H1 (cell line): Measurements from ENCODE around the gene AGBL1. TPM values are rescaled to one million over a fixed set of nuclear protein-coding genes. Genes with fewer than 3 reads are reported as not detected.

Source experiments
- CTCF ChIA-PET: fragments of 300-600 bp; sonication (Branson Sonifier 250); formaldehyde crosslinking; loops from one replicate; lab custom pipeline; 2021; ENCODE audit not compliant: partially characterized antibody; lab: Charles Lee
- POLR2A ChIA-PET: fragments of 300-600 bp; sonication (Branson Sonifier 250); formaldehyde crosslinking; loops from one replicate; lab custom pipeline; 2021; ENCODE audit warnings: inconsistent platforms; ENCODE audit not compliant: partially characterized antibody; lab: Charles Lee
- DNase-seq, 2 experiments: peaks; one replicate each; pipeline versions ENCODE4 v3.0.0 to v3.0.0-alpha.2; 2010 to 2022; ENCODE audit warnings: low spot score in 2 of 2, low read depth in 1 of 2, mixed read lengths in 1 of 2
- FAIRE-seq: peaks from 2 replicates; lab custom pipeline; 2011; peaks lifted over from hg19 to GRCh38; lab: Jason Lieb, UNC
- H2AFZ ChIP-seq: 2 replicates; pipeline ENCODE4 v1.8.1; 2012; ENCODE audit warnings: low read length, inconsistent platforms
- H2AK5ac ChIP-seq: 2 replicates; pipeline ENCODE4 v1.6.1; 2013; ENCODE audit warnings: low read depth, low read length
- H2BK120ac ChIP-seq: replicated peaks from 2 replicates; pipeline ENCODE3; 2013; ENCODE audit warnings: low read depth, low read length, inconsistent platforms
- H2BK12ac ChIP-seq: 2 replicates; pipeline ENCODE4 v1.6.1; 2013; ENCODE audit warnings: low read depth, low read length
- H2BK15ac ChIP-seq: 2 replicates; pipeline ENCODE4 v1.6.1; 2013; ENCODE audit warnings: low read length
- H2BK20ac ChIP-seq: 2 replicates; pipeline ENCODE4 v1.6.1; 2013; ENCODE audit warnings: low read length
- H2BK5ac ChIP-seq: 2 replicates; pipeline ENCODE4 v1.6.1; 2013; ENCODE audit warnings: low read depth, low read length
- H3K14ac ChIP-seq: 2 replicates; pipeline ENCODE4 v1.6.1; 2013; ENCODE audit warnings: inconsistent platforms; ENCODE audit not compliant: insufficient read length
- H3K18ac ChIP-seq: 2 replicates; pipeline ENCODE4 v1.6.1; 2013; ENCODE audit warnings: low read length; ENCODE audit errors: extremely low read depth
- H3K23ac ChIP-seq: 2 replicates; pipeline ENCODE4 v1.6.1; 2013; ENCODE audit warnings: inconsistent platforms; ENCODE audit not compliant: insufficient read length
- H3K23me2 ChIP-seq: 2 replicates; pipeline ENCODE4 v1.6.1; 2013; ENCODE audit warnings: low read depth, low read length
- H3K27ac ChIP-seq: 2 replicates; pipeline ENCODE4 v1.6.1; 2011; ENCODE audit warnings: low read depth, low read length, inconsistent platforms
- H3K27me3 ChIP-seq, 4 experiments: replicated peaks in 1 of 4; 1 replicate in 1 of 4; 2 replicates in 3 of 4; pipeline versions ENCODE4 v1.6.1 to v1.8.1; 2011 to 2013; ENCODE audit warnings: low read length in 3 of 4, mild to moderate bottlenecking in 3 of 4, inconsistent platforms in 2 of 4, mixed read lengths in 2 of 4, moderate library complexity in 1 of 4; ENCODE audit not compliant: control insufficient read depth in 3 of 4, insufficient read depth in 3 of 4; ENCODE audit errors: extremely low read depth in 1 of 4
- H3K36me3 ChIP-seq, 4 experiments: 2 replicates each; pipeline versions ENCODE4 v1.6.1 to v1.8.1; 2011 to 2013; ENCODE audit warnings: mild to moderate bottlenecking in 4 of 4, low read length in 3 of 4, moderate library complexity in 2 of 4, control low read depth in 1 of 4, inconsistent platforms in 1 of 4; ENCODE audit not compliant: insufficient read depth in 4 of 4, control insufficient read depth in 2 of 4
- H3K4ac ChIP-seq: replicated peaks from 2 replicates; pipeline ENCODE3; 2013; ENCODE audit warnings: low read length, low read depth, mixed read lengths, inconsistent platforms; ENCODE audit not compliant: insufficient read length
- H3K4me1 ChIP-seq, 4 experiments: replicated peaks in 1 of 4; 1 replicate in 1 of 4; 2 replicates in 3 of 4; pipeline versions ENCODE4 v1.6.1 to v1.8.1; 2011 to 2013; ENCODE audit warnings: low read length in 3 of 4, inconsistent platforms in 2 of 4, mixed read lengths in 1 of 4; ENCODE audit not compliant: insufficient read depth in 4 of 4, control insufficient read depth in 3 of 4
- H3K4me2 ChIP-seq, 2 experiments: 2 replicates each; pipeline versions ENCODE4 v1.6.1 to v1.8.1; 2011 to 2013; ENCODE audit warnings: low read depth in 2 of 2, low read length in 2 of 2, control low read depth in 1 of 2, inconsistent platforms in 1 of 2, mild to moderate bottlenecking in 1 of 2; ENCODE audit not compliant: insufficient read depth in 1 of 2
- H3K4me3 ChIP-seq, 4 experiments: fragments of 200-600, 300-600 bp in 1 of 4; sonication (generic), shearing (Covaris generic), sonication (Bioruptor Twin) in 1 of 4; 2 replicates each; pipeline versions ENCODE4 v1.5.1 to v1.8.1; 2011 to 2016; ENCODE audit warnings: low read length in 4 of 4, low read depth in 3 of 4, control low read depth in 2 of 4, inconsistent platforms in 2 of 4, mild to moderate bottlenecking in 2 of 4, mixed read lengths in 1 of 4, moderate library complexity in 1 of 4; ENCODE audit not compliant: insufficient read depth in 2 of 4; ENCODE audit errors: extremely low read depth in 1 of 4
- H3K56ac ChIP-seq: replicated peaks from 2 replicates; pipeline ENCODE3; 2013; ENCODE audit warnings: low read depth, mild to moderate bottlenecking, mixed read lengths, low read length, inconsistent platforms; ENCODE audit not compliant: insufficient read length
- H3K79me1 ChIP-seq: 2 replicates; pipeline ENCODE4 v1.6.1; 2013; ENCODE audit warnings: low read depth, low read length, control low read depth
- H3K79me2 ChIP-seq, 2 experiments: 2 replicates each; pipeline versions ENCODE4 v1.6.1 to v1.8.1; 2012 to 2013; ENCODE audit warnings: low read length in 2 of 2, mild to moderate bottlenecking in 2 of 2, inconsistent platforms in 1 of 2; ENCODE audit not compliant: insufficient read depth in 2 of 2, control insufficient read depth in 1 of 2
- H3K9ac ChIP-seq, 4 experiments: replicated peaks in 1 of 4; 1 replicate in 1 of 4; 2 replicates in 3 of 4; pipeline versions ENCODE4 v1.6.1 to v1.8.1; 2011 to 2013; ENCODE audit warnings: low read depth in 3 of 4, low read length in 3 of 4, control low read depth in 2 of 4, mild to moderate bottlenecking in 2 of 4, moderate library complexity in 2 of 4, inconsistent platforms in 1 of 4; ENCODE audit errors: extremely low read depth in 1 of 4
- H3K9me3 ChIP-seq, 2 experiments: 2 replicates each; pipeline versions ENCODE4 v1.6.1 to v1.8.1; 2012 to 2013; ENCODE audit warnings: mild to moderate bottlenecking in 2 of 2, moderate library complexity in 2 of 2, control low read depth in 1 of 2, inconsistent platforms in 1 of 2, low read depth in 1 of 2, low read length in 1 of 2, mixed read lengths in 1 of 2; ENCODE audit not compliant: insufficient read depth in 2 of 2
- H4K20me1 ChIP-seq, 2 experiments: replicated peaks in 1 of 2; 2 replicates each; pipeline versions ENCODE3 to v1.8.1; 2011 to 2013; ENCODE audit warnings: inconsistent platforms in 2 of 2, low read length in 2 of 2, mild to moderate bottlenecking in 1 of 2; ENCODE audit not compliant: insufficient read depth in 2 of 2, control insufficient read depth in 1 of 2
- H4K5ac ChIP-seq: 2 replicates; pipeline ENCODE4 v1.6.1; 2013; ENCODE audit warnings: low read length, low read depth, mixed read lengths, inconsistent platforms; ENCODE audit not compliant: insufficient read length
- H4K8ac ChIP-seq: 2 replicates; pipeline ENCODE4 v1.8.0; 2013; ENCODE audit warnings: mild to moderate bottlenecking, moderate library complexity, low read length, inconsistent platforms; ENCODE audit not compliant: insufficient read depth; ENCODE audit errors: extremely low read depth
- H4K91ac ChIP-seq: replicated peaks from 2 replicates; pipeline ENCODE3; 2013; ENCODE audit warnings: low read length, mixed read lengths, inconsistent platforms; ENCODE audit not compliant: insufficient read length
- CEBPB ChIP-seq: IDR thresholded peaks from 2 replicates; pipeline ENCODE4 v1.6.1; 2012; ENCODE audit warnings: low read depth, low read length
- CHD2 ChIP-seq: IDR thresholded peaks from 2 replicates; pipeline ENCODE4 v1.6.1; 2012; ENCODE audit warnings: low read length, improper control_type of control experiment
- EZH2 ChIP-seq: fragments of 200-600 bp; sonication (generic); IDR thresholded peaks from 2 replicates; pipeline ENCODE4 v1.7.1; 2012; ENCODE audit warnings: low read depth, mild to moderate bottlenecking, moderate library complexity, low read length, inconsistent platforms; ENCODE audit not compliant: severe bottlenecking
- HDAC2 ChIP-seq, 2 experiments: fragments of 300-600 bp in 1 of 2; sonication (generic) in 1 of 2; IDR thresholded peaks; 2 replicates each; pipeline ENCODE4 v1.6.1; 2011 to 2012; ENCODE audit warnings: low read depth in 2 of 2, low read length in 2 of 2, mild to moderate bottlenecking in 2 of 2, moderate library complexity in 2 of 2, borderline replicate concordance in 1 of 2, inconsistent platforms in 1 of 2
- NANOG ChIP-seq: IDR thresholded peaks from 2 replicates; pipeline ENCODE4 v1.6.1; 2011; ENCODE audit warnings: low read length, low read depth, mild to moderate bottlenecking, inconsistent platforms; ENCODE audit not compliant: insufficient read depth, poor library complexity, severe bottlenecking
- POU5F1 ChIP-seq: IDR thresholded peaks from 2 replicates; pipeline ENCODE4 v1.6.1; 2011; ENCODE audit warnings: low read depth, mild to moderate bottlenecking, low read length, moderate library complexity
- RBBP5 ChIP-seq: IDR thresholded peaks from 2 replicates; pipeline ENCODE4 v1.7.1; 2012; ENCODE audit warnings: low read depth, mild to moderate bottlenecking, inconsistent platforms, low read length, moderate library complexity, borderline replicate concordance
- RXRA ChIP-seq: IDR thresholded peaks from 2 replicates; pipeline ENCODE4 v1.6.1; 2011; ENCODE audit warnings: low read depth, mild to moderate bottlenecking, low read length, moderate library complexity; ENCODE audit not compliant: insufficient read depth
- SAP30 ChIP-seq: fragments of 300-600 bp; sonication (generic); IDR thresholded peaks from 2 replicates; pipeline ENCODE4 v1.7.1; 2012; ENCODE audit warnings: low read length, moderate library complexity, mild to moderate bottlenecking, inconsistent platforms; ENCODE audit not compliant: insufficient read depth, insufficient replicate concordance
- SRF ChIP-seq: IDR thresholded peaks from 2 replicates; pipeline ENCODE4 v1.6.1; 2011; ENCODE audit warnings: mild to moderate bottlenecking, low read depth, low read length, moderate library complexity
- TAF7 ChIP-seq: optimal IDR thresholded peaks from 2 replicates; pipeline ENCODE3; 2011; ENCODE audit warnings: low read depth, mild to moderate bottlenecking, inconsistent platforms, low read length, moderate library complexity, borderline replicate concordance
- polyA plus RNA-seq, 7 experiments: library from polyadenylated mRNA; depleted of rRNA in 3 of 7; stranded (reverse) in 5 of 7; unstranded in 2 of 7; fragments of >200 nt in 5 of 7; fragments of 200-250 nt in 2 of 7; gene quantifications; 1 replicate in 5 of 7; 2 replicates in 1 of 7; 4 replicates in 1 of 7; pipeline versions ENCODE4 v1.2.1 to v1.2.3, GENCODE V29; 2011 to 2013; ENCODE audit warnings: missing spikeins in 2 of 7, mixed read lengths in 2 of 7
- total RNA-seq: library from RNA; stranded (reverse); fragmentation: NEBNext Ultra II Directional; extraction: Animal tissue kit (Norgen Biotek cat#: 25700); gene quantifications from 2 replicates; pipeline ENCODE4 v1.2.1, GENCODE V29; 2021
- TF ChIP-seq, protein P1 (sequence below): IDR thresholded peaks from 2 replicates; pipeline ENCODE4 v1.6.1; 2011; ENCODE audit warnings: low read length, improper control_type of control experiment
- TF ChIP-seq, protein P2 (sequence below): IDR thresholded peaks from 2 replicates; pipeline ENCODE4 v1.6.1; 2012; ENCODE audit warnings: inconsistent platforms

The AGBL1 gene
- total and polyA plus RNA-seq, 2 of the 8 experiments (the other 6 are each of a cell fraction or from before 2014, with no cell fraction given): not detected

GRCh38 chr15:86197770-86198169, 118.1 kb downstream of the AGBL1 start:
- FAIRE-seq (no peak), DNase-seq (no peak)
- Histone ChIP-seq H3K27me3 (no peaks in the 10 kb centered on the region), H2BK15ac (no peak overlapping the region), H2BK20ac (no peak overlapping the region), H3K9ac (no peak overlapping the region), H2BK120ac (no peak overlapping the region), H4K8ac (no peak overlapping the region), H2AK5ac (no peak overlapping the region), H3K4me2 (no peak overlapping the region), H3K79me1 (no peaks in the 10 kb centered on the region), H3K14ac (no peak overlapping the region), H3K27ac (no peak overlapping the region), H3K36me3 (no peaks in the 10 kb centered on the region), H2AFZ (no peak overlapping the region), H4K91ac (no peak overlapping the region), H3K18ac (no peak overlapping the region), H2BK5ac (no peak overlapping the region), H3K4ac (no peak overlapping the region), H3K23ac (no peak overlapping the region), H3K4me3 (no peak overlapping the region), H3K79me2 (no peaks in the 10 kb centered on the region), H4K20me1 (no peaks in the 10 kb centered on the region), H3K4me1 (peaks cover 0 to 6% (median 0%) of the 10 kb centered on the region in 4 experiments; a peak in 1 of 7 replicates), H2BK12ac (no peak overlapping the region), H3K9me3 (no peaks in the 10 kb centered on the region), H3K23me2 (no peaks in the 10 kb centered on the region), H4K5ac (no peak overlapping the region), H3K56ac (no peak overlapping the region)
- ChIA-PET CTCF (interaction anchor here (2.1 kb wide), 1 partner anchor 84 kb away, joined by 5 read pairs; no protein-coding TSS in a partner anchor), POLR2A (no interaction called here)
- TF ChIP-seq, protein P1, sequence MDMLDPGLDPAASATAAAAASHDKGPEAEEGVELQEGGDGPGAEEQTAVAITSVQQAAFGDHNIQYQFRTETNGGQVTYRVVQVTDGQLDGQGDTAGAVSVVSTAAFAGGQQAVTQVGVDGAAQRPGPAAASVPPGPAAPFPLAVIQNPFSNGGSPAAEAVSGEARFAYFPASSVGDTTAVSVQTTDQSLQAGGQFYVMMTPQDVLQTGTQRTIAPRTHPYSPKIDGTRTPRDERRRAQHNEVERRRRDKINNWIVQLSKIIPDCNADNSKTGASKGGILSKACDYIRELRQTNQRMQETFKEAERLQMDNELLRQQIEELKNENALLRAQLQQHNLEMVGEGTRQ: no peak
- TF ChIP-seq POU5F1: no peak
- no peak for TF ChIP-seq SRF
- TF ChIP-seq CHD2: no peak
- TF ChIP-seq SAP30: no peak
- no peak for TF ChIP-seq NANOG
- TF ChIP-seq EZH2: no peak
- TF ChIP-seq RXRA: no peak
- no peak for TF ChIP-seq RBBP5
- no peak for TF ChIP-seq TAF7
- TF ChIP-seq, protein P2, sequence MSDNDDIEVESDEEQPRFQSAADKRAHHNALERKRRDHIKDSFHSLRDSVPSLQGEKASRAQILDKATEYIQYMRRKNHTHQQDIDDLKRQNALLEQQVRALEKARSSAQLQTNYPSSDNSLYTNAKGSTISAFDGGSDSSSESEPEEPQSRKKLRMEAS: no peak
- TF ChIP-seq CEBPB: no peak
- TF ChIP-seq HDAC2 (IDR thresholded peaks at IDR 0.05; ENCODE audit: borderline replicate concordance in 1 of 2, low read depth in 2 of 2, low read length in 2 of 2): no peak
